HL-60 (cell line): Measurements from ENCODE around the gene CITED2.

ENCODE experiments used
- GABPA ChIP-seq: IDR thresholded peaks from 2 replicates; pipeline ENCODE4 v1.6.1; 2012; ENCODE audit warnings: low read depth
- POLR2AphosphoS5 ChIP-seq: IDR thresholded peaks from 2 replicates; pipeline ENCODE4 v1.6.1; 2012; ENCODE audit warnings: low read depth
- SPI1 ChIP-seq: IDR thresholded peaks from 2 replicates; pipeline ENCODE4 v1.6.1; 2012; ENCODE audit warnings: low read depth, mild to moderate bottlenecking, borderline replicate concordance
- TF ChIP-seq, protein P1 (sequence below): IDR thresholded peaks from one replicate; pipeline ENCODE4 v1.5.1; 2011; ENCODE audit warnings: low read length, control low read depth, inconsistent platforms; ENCODE audit not compliant: insufficient read depth

- TF ChIP-seq, protein P1, sequence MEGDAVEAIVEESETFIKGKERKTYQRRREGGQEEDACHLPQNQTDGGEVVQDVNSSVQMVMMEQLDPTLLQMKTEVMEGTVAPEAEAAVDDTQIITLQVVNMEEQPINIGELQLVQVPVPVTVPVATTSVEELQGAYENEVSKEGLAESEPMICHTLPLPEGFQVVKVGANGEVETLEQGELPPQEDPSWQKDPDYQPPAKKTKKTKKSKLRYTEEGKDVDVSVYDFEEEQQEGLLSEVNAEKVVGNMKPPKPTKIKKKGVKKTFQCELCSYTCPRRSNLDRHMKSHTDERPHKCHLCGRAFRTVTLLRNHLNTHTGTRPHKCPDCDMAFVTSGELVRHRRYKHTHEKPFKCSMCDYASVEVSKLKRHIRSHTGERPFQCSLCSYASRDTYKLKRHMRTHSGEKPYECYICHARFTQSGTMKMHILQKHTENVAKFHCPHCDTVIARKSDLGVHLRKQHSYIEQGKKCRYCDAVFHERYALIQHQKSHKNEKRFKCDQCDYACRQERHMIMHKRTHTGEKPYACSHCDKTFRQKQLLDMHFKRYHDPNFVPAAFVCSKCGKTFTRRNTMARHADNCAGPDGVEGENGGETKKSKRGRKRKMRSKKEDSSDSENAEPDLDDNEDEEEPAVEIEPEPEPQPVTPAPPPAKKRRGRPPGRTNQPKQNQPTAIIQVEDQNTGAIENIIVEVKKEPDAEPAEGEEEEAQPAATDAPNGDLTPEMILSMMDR: no peak
- TF ChIP-seq POLR2AphosphoS5 (no peak), GABPA (no peak; the same call in 1 of the 2 replicates), SPI1 (peak; percentile 21; the same call in 1 of the 2 replicates)
These were observed 49.3 kb downstream of the CITED2 start for GRCh38 chr6:139325125-139325524.
